ENCODE measurements around the gene CDK17. TPM values are rescaled to one million over a fixed set of nuclear protein-coding genes. Genes with fewer than 3 reads are reported as not detected.
"Not testable (repeated sequence)": the region's sequence is repeated elsewhere in the genome, so short reads cannot be mapped to it uniquely, and the experiment has no call there.

CDK17 gene
- total RNA-seq, 2 donors from 2014 or later: 13.2 to 23.4 TPM

GRCh38 chr12:96434107-96434506 is 33.9 kb upstream of the CDK17 start:
- H3K36me3 ChIP-seq: no peaks in the 10 kb centered on the region
- H3K27ac ChIP-seq: no peak overlapping the region
- no peaks in the 10 kb centered on the region for H3K27me3 ChIP-seq
- H3K9ac ChIP-seq (ENCODE audit: low read depth in 2 of 2, low read length in 2 of 2): no peak overlapping the region
- H3K4me1 ChIP-seq: no peaks in the 10 kb centered on the region
- intact Hi-C loops (cut with DNase I): no loop called here
- peak; percentile 35 for DNase-seq
- no peak for TF ChIP-seq CTCF (IDR thresholded peaks at IDR 0.05)
- no peaks in the 10 kb centered on the region for H3K9me3 ChIP-seq
- no peak overlapping the region for H3K4me3 ChIP-seq

GRCh38 chr12:96432496-96433321 is 32.5 kb upstream of the CDK17 start:
- H3K9me3 ChIP-seq; H3K27ac ChIP-seq; intact Hi-C loops (cut with DNase I); H3K9ac ChIP-seq (ENCODE audit: low read depth in 2 of 2, low read length in 2 of 2); H3K4me1 ChIP-seq; H3K27me3 ChIP-seq; H3K4me3 ChIP-seq; H3K36me3 ChIP-seq; DNase-seq: not testable (repeated sequence)

- Histone ChIP-seq H3K27ac (no peak overlapping the region), H3K9ac (ENCODE audit: low read depth in 2 of 2, low read length in 2 of 2) (no peak overlapping the region), H3K27me3 (no peaks in the 10 kb centered on the region), H3K4me1 (no peaks in the 10 kb centered on the region), H3K4me3 (no peak overlapping the region), H3K9me3 (no peaks in the 10 kb centered on the region), H3K36me3 (no peaks in the 10 kb centered on the region)
- DNase-seq: no peak
- no peak for TF ChIP-seq CTCF (IDR thresholded peaks at IDR 0.05)
- intact Hi-C loops (cut with DNase I): no loop called here
These were observed 30.8 kb upstream of the CDK17 start for GRCh38 chr12:96431067-96431466.

- TF ChIP-seq CTCF (IDR thresholded peaks at IDR 0.05): no peak
- peak; percentile 30 for DNase-seq
- intact Hi-C loops (cut with DNase I): no loop called here
- Histone ChIP-seq H3K27ac (peak overlapping the region; percentile 43), H3K27me3 (no peaks in the 10 kb centered on the region), H3K9me3 (no peaks in the 10 kb centered on the region), H3K9ac (ENCODE audit: low read depth in 2 of 2, low read length in 2 of 2) (no peak overlapping the region), H3K4me1 (no peaks in the 10 kb centered on the region), H3K36me3 (no peaks in the 10 kb centered on the region), H3K4me3 (no peak overlapping the region)
These were observed 27.1 kb upstream of the CDK17 start for GRCh38 chr12:96427269-96427729.

GRCh38 chr12:96425951-96426350 is 25.7 kb upstream of the CDK17 start:
- intact Hi-C loops (cut with DNase I): no loop called here

More at GRCh38 chr12:96425951-96426350, 25.7 kb upstream of the CDK17 start:
- Histone ChIP-seq H3K9me3 (no peaks in the 10 kb centered on the region), H3K36me3 (no peaks in the 10 kb centered on the region), H3K27me3 (no peaks in the 10 kb centered on the region), H3K27ac (no peak overlapping the region), H3K4me1 (no peaks in the 10 kb centered on the region), H3K9ac (ENCODE audit: low read depth in 2 of 2, low read length in 2 of 2) (no peak overlapping the region), H3K4me3 (no peak overlapping the region)
- DNase-seq: no peak
- no peak for TF ChIP-seq CTCF (IDR thresholded peaks at IDR 0.05)

Data from colonic mucosa (tissue), 4 donors.